HG03521 (cell line): ENCODE results near the gene PKP3.
"Not testable (repeated sequence)": the region's sequence is repeated elsewhere in the genome, so short reads cannot be mapped to it uniquely, and the experiment has no call there.

Experiments used
- ATAC-seq: cut with Tn5 transposase; IDR thresholded peaks from one replicate; pipeline ENCODE4 v1.9.1; 2021; ENCODE audit warnings: mild to moderate bottlenecking, moderate library complexity; ENCODE audit not compliant: unreplicated experiment

Gene PKP3, protein sequence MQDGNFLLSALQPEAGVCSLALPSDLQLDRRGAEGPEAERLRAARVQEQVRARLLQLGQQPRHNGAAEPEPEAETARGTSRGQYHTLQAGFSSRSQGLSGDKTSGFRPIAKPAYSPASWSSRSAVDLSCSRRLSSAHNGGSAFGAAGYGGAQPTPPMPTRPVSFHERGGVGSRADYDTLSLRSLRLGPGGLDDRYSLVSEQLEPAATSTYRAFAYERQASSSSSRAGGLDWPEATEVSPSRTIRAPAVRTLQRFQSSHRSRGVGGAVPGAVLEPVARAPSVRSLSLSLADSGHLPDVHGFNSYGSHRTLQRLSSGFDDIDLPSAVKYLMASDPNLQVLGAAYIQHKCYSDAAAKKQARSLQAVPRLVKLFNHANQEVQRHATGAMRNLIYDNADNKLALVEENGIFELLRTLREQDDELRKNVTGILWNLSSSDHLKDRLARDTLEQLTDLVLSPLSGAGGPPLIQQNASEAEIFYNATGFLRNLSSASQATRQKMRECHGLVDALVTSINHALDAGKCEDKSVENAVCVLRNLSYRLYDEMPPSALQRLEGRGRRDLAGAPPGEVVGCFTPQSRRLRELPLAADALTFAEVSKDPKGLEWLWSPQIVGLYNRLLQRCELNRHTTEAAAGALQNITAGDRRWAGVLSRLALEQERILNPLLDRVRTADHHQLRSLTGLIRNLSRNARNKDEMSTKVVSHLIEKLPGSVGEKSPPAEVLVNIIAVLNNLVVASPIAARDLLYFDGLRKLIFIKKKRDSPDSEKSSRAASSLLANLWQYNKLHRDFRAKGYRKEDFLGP

GRCh38 chr11:394034-394857 is at the start of gene PKP3:
PKP3 (plus strand) TSS chr11:394209; CDS start chr11:394293, 84 bp downstream.
- ATAC-seq: no peak

- ATAC-seq: no peak
Observed at GRCh38 chr11:344836-345578, 49.0 kb upstream of the PKP3 start.

DNA sequence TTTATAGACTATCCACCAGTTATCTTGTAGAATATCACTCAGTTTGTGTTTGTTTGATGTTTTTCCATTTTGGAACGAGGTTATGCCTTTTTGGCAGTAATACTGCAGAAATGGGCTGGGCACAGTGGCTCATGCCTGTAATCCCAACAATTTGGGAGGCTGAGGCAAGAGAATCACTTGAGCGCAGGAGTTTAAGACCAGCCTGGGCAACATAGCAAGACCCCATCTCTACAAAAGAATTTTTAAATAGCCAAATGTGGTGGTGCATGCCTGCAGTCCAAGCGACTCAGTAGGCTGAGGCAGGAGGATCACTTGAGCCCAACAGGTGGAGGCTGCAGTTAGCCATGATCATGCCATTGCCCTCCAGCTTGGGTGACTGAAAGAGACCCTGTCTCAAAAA is 47.5 kb upstream of the PKP3 start:
- ATAC-seq: no peak

DNA sequence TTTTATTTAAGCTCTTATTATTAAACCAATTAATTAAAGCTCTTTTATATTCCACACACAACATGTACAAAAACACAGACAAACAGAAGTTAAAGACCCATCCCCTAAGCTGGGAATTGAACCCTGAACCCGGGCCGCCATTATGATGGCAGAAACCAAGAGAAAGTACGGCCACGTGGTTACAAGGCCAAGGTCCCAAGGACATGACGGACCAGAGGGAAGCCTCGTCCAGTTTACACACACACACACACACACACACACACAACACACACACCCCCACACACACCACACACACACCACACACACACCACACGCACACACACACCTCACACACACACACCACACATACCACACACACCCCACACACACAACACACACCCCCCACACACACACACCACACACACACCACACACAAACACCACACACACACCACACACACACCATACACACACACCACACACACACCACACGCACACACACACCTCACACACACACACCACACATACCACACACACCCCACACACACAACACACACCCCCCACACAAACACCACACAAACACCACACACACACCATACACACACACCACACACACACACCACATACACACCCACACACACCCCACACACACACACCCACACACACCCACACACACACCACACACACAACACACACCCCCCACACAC is 44.6 kb upstream of the PKP3 start:
- not testable (repeated sequence) for ATAC-seq

- ATAC-seq: not testable (repeated sequence)
Observed at GRCh38 chr11:350033-350722, 43.8 kb upstream of the PKP3 start.

GRCh38 chr11:350723-351255 is 43.2 kb upstream of the PKP3 start:
- ATAC-seq: no peak

GRCh38 chr11:351411-351810 is 42.6 kb upstream of the PKP3 start:
- no peak for ATAC-seq

DNA sequence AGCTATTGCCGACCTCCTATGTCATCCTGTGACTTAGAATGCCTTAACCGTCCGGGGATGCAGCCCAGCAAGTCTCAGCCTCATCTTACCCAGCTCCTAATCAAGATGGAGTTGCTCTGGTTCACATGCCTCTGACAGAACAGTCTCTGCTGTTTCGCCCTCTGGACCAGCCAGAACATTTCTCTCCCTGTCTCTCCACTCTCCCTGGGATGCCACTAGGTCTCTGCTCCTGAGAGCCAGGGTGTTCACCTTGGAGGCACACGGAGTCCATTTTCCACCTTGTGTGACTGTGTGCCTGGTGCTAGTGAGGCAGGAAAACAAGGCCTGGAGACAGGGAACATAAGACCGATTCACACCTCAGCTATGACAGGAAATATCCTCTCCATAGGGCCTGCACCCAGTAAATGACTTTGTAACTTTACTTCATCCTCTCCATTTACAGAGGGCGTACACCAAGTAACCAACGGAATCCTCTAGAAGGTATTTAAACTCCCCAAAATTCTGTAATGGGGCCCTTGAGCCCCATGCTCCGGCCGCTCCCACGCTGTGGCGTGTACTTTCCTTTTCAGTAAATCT is 41.5 kb upstream of the PKP3 start:
- no peak for ATAC-seq

- no peak for ATAC-seq
Observed at GRCh38 chr11:353179-353873, 40.7 kb upstream of the PKP3 start.

- peak; percentile 74 for ATAC-seq
Observed at GRCh38 chr11:355581-356458, 38.2 kb upstream of the PKP3 start.

- no peak for ATAC-seq
Observed at GRCh38 chr11:356610-357009, 37.4 kb upstream of the PKP3 start.

GRCh38 chr11:357582-357981 is 36.4 kb upstream of the PKP3 start:
- no peak for ATAC-seq

- ATAC-seq: no peak
Observed at GRCh38 chr11:358129-358800, 35.7 kb upstream of the PKP3 start.

DNA sequence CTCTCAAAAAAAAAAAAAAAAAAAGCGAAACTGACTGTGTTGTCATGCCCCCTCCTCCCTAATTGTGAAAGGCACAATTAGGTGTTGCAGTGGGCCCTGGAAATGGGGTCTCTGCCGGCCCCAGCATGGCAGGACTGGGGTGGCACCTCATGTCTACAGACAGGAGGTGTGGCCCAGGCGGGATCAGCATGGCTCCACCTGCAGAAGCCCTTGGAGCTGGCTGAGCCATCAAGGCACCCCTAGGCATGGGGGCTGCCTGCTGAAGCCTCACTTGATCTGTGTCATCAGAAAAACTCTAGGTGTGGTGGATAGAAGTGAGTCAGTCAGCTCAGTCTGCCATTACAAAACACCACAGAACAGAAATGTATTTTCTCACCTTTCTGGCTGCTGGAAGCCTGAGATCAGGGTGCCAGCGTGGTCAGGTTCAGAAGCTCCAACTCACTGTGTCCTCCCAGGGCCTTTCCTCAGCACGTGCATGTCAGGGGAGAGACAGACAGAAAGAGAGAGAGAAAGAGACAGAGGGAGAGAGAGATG is 34.8 kb upstream of the PKP3 start:
- no peak for ATAC-seq

DNA sequence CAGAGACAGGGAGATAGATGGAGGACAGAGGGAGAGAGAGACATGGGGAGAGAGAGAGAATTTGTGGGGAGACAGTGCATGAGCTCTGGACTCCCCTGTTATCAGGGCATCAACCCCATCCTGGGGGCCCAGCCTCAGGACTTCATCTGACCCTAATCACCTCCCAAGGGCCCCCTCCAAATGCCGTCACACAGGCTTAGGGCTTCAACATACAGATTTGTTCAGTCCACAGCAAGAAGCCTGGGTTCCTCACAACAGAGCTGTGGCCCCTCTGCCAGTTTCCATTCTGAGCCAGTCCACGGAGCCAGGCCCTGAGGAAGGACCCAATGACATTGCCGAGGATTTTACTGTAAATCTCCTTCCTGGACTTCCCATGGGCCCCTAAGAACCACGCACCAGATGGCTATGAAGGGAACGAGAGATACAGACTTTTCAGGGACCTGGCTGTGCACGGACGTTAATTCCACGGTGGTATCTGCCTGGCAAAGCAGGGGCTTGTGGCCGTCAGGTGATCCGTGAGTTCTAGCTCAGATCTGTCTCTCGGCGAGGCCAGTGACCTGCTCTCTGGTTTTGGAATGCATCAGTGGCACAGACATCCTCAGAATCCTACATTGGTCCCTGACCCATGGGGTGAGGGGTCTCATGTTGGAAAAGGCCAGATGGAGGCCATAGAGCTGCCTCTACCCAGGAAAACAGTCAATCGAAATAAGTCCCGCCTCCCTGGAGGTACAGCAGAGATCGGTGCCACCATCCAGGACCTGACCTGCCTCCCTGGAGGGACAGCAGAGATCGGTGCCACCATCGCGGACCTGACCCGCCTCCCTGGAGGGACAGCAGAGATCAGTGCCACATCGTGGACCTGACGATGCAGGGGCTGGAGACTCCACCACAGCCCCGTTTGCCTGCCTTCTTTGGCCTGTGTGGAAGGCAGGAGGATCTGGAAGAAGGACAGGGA is 33.4 kb upstream of the PKP3 start:
- no peak for ATAC-seq
